Measurements from ENCODE around the gene COL6A2.

The COL6A2 gene

GRCh38 chr21:46157987-46158451, 60.1 kb downstream of the COL6A2 start:
- H3K4me3 ChIP-seq (ENCODE audit: control insufficient read depth, low read depth, low read length) = no peak overlapping the region
- TF ChIP-seq CTCF (IDR thresholded peaks at IDR 0.05; ENCODE audit: control insufficient read depth, insufficient read depth, low read depth, low read length, missing control alignments) = no peak
- DNase-seq (ENCODE audit: low read depth) = no peak

GRCh38 chr21:46158666-46159300, 60.9 kb downstream of the COL6A2 start:
- no peak overlapping the region for H3K4me3 ChIP-seq (ENCODE audit: control insufficient read depth, low read depth, low read length)
- DNase-seq (ENCODE audit: low read depth) = no peak
- no peak for TF ChIP-seq CTCF (IDR thresholded peaks at IDR 0.05; ENCODE audit: control insufficient read depth, insufficient read depth, low read depth, low read length, missing control alignments)

GRCh38 chr21:46159390-46159789, 61.5 kb downstream of the COL6A2 start:
- no peak for DNase-seq (ENCODE audit: low read depth)
- H3K4me3 ChIP-seq (ENCODE audit: control insufficient read depth, low read depth, low read length) = no peak overlapping the region
- no peak for TF ChIP-seq CTCF (IDR thresholded peaks at IDR 0.05; ENCODE audit: control insufficient read depth, insufficient read depth, low read depth, low read length, missing control alignments)

GRCh38 chr21:46159841-46160656, 62.1 kb downstream of the COL6A2 start:
- no peak for DNase-seq (ENCODE audit: low read depth)
- TF ChIP-seq CTCF (IDR thresholded peaks at IDR 0.05; ENCODE audit: control insufficient read depth, insufficient read depth, low read depth, low read length, missing control alignments) = no peak

GRCh38 chr21:46160657-46160906, 62.7 kb downstream of the COL6A2 start:
- DNase-seq (ENCODE audit: low read depth) = no peak
- TF ChIP-seq CTCF (IDR thresholded peaks at IDR 0.05; ENCODE audit: control insufficient read depth, insufficient read depth, low read depth, low read length, missing control alignments) = no peak
- no peak overlapping the region for H3K4me3 ChIP-seq (ENCODE audit: control insufficient read depth, low read depth, low read length)

More at GRCh38 chr21:46159841-46160656, 62.1 kb downstream of the COL6A2 start:
- H3K4me3 ChIP-seq (ENCODE audit: control insufficient read depth, low read depth, low read length) = no peak overlapping the region

- TF ChIP-seq CTCF (IDR thresholded peaks at IDR 0.05; ENCODE audit: control insufficient read depth, insufficient read depth, low read depth, low read length, missing control alignments) = no peak
- no peak for DNase-seq (ENCODE audit: low read depth)
- H3K4me3 ChIP-seq (ENCODE audit: control insufficient read depth, low read depth, low read length) = no peak overlapping the region
These were observed 63.2 kb downstream of the COL6A2 start for GRCh38 chr21:46160907-46161632.
